SK-N-SH (cell line): ENCODE results near the gene NUDT7. TPM values are rescaled to one million over a fixed set of nuclear protein-coding genes. Genes with fewer than 3 reads are reported as not detected.

Experiments
- CTCF ChIA-PET: fragments of 300-600, 350-600 bp; formaldehyde crosslinking; extraction: SDS; loops from one replicate; lab custom pipeline; 2021; lab: Yijun Ruan, JAX
- POLR2A ChIA-PET: fragments of 350-600 bp; sonication (Branson Sonifier 250); formaldehyde crosslinking; extraction: SDS; loops from one replicate; lab custom pipeline; 2020; ENCODE audit warnings: antibody characterized with exemption, inconsistent platforms; lab: Yijun Ruan, JAX
- DNase-seq: peaks from one replicate; pipeline ENCODE4 v3.0.0; 2012
- H2AFZ ChIP-seq: fragments of 200-600 bp; sonication (generic); 2 replicates; pipeline ENCODE4 v1.8.1; 2016; ENCODE audit warnings: antibody characterized with exemption, mild to moderate bottlenecking, low read depth
- H3F3A ChIP-seq: fragments of 200-600 bp; sonication (generic); replicated peaks from 2 replicates; pipeline ENCODE3; 2016; ENCODE audit warnings: antibody characterized with exemption, mild to moderate bottlenecking; ENCODE audit not compliant: insufficient read depth
- H3K27ac ChIP-seq, 2 experiments: fragments of 200-500 bp in 1 of 2; fragments of 200-600 bp in 1 of 2; sonication (Bioruptor generic) in 1 of 2; sonication (generic), shearing (Covaris generic) in 1 of 2; 2 replicates each; pipeline versions ENCODE4 v1.5.1 to v1.6.1; 2014 to 2016; ENCODE audit warnings: low read depth in 2 of 2, inconsistent platforms in 1 of 2, low read length in 1 of 2, mild to moderate bottlenecking in 1 of 2, mixed read lengths in 1 of 2
- H3K27me3 ChIP-seq: fragments of 200-600 bp; sonication (generic), shearing (Covaris generic); 2 replicates; pipeline ENCODE4 v1.6.1; 2016; ENCODE audit warnings: mixed run types; ENCODE audit not compliant: insufficient read depth
- H3K36me3 ChIP-seq, 2 experiments: fragments of 200-500 bp in 1 of 2; fragments of 200-600 bp in 1 of 2; sonication (Bioruptor generic) in 1 of 2; sonication (generic) in 1 of 2; replicated peaks in 1 of 2; 2 replicates each; pipeline versions ENCODE3 to v1.5.1; 2014 to 2016; ENCODE audit warnings: low read length in 1 of 2, mild to moderate bottlenecking in 1 of 2; ENCODE audit not compliant: insufficient read depth in 2 of 2, control insufficient read depth in 1 of 2
- H3K4me1 ChIP-seq, 2 experiments: fragments of 200-500 bp in 1 of 2; fragments of 200-600 bp in 1 of 2; sonication (Bioruptor generic) in 1 of 2; sonication (generic), shearing (Covaris generic) in 1 of 2; 2 replicates each; pipeline versions ENCODE4 v1.5.1 to v1.6.1; 2014 to 2016; ENCODE audit warnings: low read depth in 1 of 2, low read length in 1 of 2, mixed run types in 1 of 2; ENCODE audit not compliant: insufficient read depth in 2 of 2, control insufficient read depth in 1 of 2
- H3K4me2 ChIP-seq: fragments of 200-600 bp; sonication (generic), shearing (Covaris generic); 2 replicates; pipeline ENCODE4 v1.6.1; 2017; ENCODE audit warnings: mixed run types
- H3K4me3 ChIP-seq, 2 experiments: fragments of 200-500 bp in 1 of 2; fragments of 200-600 bp in 1 of 2; sonication (Bioruptor generic) in 1 of 2; sonication (generic), shearing (Covaris generic) in 1 of 2; 2 replicates each; pipeline versions ENCODE4 v1.5.1 to v1.8.1; 2014 to 2016; ENCODE audit warnings: low read depth in 2 of 2, inconsistent platforms in 1 of 2, low read length in 1 of 2, mild to moderate bottlenecking in 1 of 2, mixed read lengths in 1 of 2, moderate library complexity in 1 of 2
- H3K79me2 ChIP-seq: fragments of 200-600 bp; sonication (generic); 2 replicates; pipeline ENCODE4 v1.8.1; 2017; ENCODE audit warnings: mild to moderate bottlenecking; ENCODE audit not compliant: insufficient read depth
- H3K9ac ChIP-seq: fragments of 200-600 bp; sonication (generic); 2 replicates; pipeline ENCODE4 v1.6.1; 2017; ENCODE audit warnings: mixed run types
- H3K9me2 ChIP-seq: fragments of 200-600 bp; sonication (generic); 2 replicates; pipeline ENCODE4 v1.6.1; 2017; ENCODE audit warnings: mixed run types
- H3K9me3 ChIP-seq: fragments of 200-600 bp; sonication (generic); 2 replicates; pipeline ENCODE4 v1.6.1; 2017; ENCODE audit warnings: mixed run types, mild to moderate bottlenecking, moderate library complexity
- H4K20me1 ChIP-seq: fragments of 200-600 bp; sonication (generic); 2 replicates; pipeline ENCODE4 v1.6.1; 2017; ENCODE audit warnings: mild to moderate bottlenecking, mixed run types; ENCODE audit not compliant: insufficient read depth
- FOXJ3 ChIP-seq: sonication (generic); formaldehyde crosslinking; IDR thresholded peaks from 2 replicates; pipeline ENCODE4 v1.5.1; 2020; ENCODE audit warnings: mild to moderate bottlenecking, missing genetic modification reagents
- GABPA ChIP-seq: IDR thresholded peaks from 2 replicates; pipeline ENCODE4 v1.4.0; 2012; ENCODE audit warnings: low read depth, mild to moderate bottlenecking
- RAD21 ChIP-seq: IDR thresholded peaks from 2 replicates; pipeline ENCODE4 v1.6.1; 2012; ENCODE audit warnings: mild to moderate bottlenecking, low read length
- RCOR1 ChIP-seq: fragments of 150-350 bp; IDR thresholded peaks from 2 replicates; pipeline ENCODE4 v1.6.1; 2017; ENCODE audit warnings: antibody characterized with exemption, low read length
- TCF12 ChIP-seq: IDR thresholded peaks from 2 replicates; pipeline ENCODE4 v1.4.0; 2012
- WGBS: methylation state at CpG from one replicate; pipeline ENCODE4 v1.1.6; 2017; ENCODE audit warnings: low lambda C conversion rate; 5-methylcytosine and 5-hydroxymethylcytosine counted together
- polyA plus RNA-seq, 3 experiments: library from polyadenylated mRNA; depleted of rRNA; stranded (reverse); fragments of >200 nt; gene quantifications; 2 replicates each; pipeline ENCODE4 v1.2.3, GENCODE V29; 2012
- TF ChIP-seq, protein P1 (sequence below): IDR thresholded peaks from 2 replicates; pipeline ENCODE4 v1.6.1; 2012; ENCODE audit warnings: mild to moderate bottlenecking, low read depth, low read length, moderate library complexity
- TF ChIP-seq, protein P2 (sequence below): fragments of 200-600 bp; sonication (generic); IDR thresholded peaks from 2 replicates; pipeline ENCODE4 v1.6.1; 2017; ENCODE audit warnings: antibody characterized with exemption, mild to moderate bottlenecking, moderate library complexity

Gene NUDT7
- polyA plus RNA-seq, 1 of the 3 experiments (the other 2 are of a cell fraction): 11.4 TPM

DNA sequence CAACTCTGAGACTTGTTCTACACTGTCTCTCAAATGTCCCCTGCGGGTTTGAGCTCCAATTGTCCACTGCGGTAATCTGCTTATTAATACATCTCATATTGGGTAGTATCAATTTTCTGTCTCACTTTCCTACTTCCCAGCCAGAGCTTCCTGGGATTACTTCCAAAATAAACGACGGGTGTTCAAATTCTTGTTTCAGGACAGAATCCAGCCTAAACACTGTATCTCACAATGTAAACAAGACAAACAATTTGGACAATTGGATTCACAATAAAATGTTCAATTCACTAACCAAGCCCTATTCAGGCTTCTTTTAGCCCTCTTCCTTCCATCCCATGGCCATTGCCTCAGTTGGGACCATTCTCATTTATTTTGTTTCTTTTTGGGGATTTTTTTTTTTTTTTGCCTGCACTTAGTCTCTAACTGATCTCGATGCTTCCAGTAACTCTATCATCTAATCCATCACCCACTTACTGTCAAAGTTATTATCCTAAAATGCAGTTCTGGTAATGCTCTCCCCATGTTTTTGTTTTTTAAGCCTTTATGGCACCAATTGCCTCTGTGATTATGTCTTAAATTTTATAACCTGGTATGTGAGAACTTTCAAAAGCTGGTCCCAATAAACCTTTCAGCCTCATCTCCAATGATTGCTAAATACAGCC, 64.0 kb downstream of the NUDT7 start (continued):
- TF ChIP-seq, protein P1, sequence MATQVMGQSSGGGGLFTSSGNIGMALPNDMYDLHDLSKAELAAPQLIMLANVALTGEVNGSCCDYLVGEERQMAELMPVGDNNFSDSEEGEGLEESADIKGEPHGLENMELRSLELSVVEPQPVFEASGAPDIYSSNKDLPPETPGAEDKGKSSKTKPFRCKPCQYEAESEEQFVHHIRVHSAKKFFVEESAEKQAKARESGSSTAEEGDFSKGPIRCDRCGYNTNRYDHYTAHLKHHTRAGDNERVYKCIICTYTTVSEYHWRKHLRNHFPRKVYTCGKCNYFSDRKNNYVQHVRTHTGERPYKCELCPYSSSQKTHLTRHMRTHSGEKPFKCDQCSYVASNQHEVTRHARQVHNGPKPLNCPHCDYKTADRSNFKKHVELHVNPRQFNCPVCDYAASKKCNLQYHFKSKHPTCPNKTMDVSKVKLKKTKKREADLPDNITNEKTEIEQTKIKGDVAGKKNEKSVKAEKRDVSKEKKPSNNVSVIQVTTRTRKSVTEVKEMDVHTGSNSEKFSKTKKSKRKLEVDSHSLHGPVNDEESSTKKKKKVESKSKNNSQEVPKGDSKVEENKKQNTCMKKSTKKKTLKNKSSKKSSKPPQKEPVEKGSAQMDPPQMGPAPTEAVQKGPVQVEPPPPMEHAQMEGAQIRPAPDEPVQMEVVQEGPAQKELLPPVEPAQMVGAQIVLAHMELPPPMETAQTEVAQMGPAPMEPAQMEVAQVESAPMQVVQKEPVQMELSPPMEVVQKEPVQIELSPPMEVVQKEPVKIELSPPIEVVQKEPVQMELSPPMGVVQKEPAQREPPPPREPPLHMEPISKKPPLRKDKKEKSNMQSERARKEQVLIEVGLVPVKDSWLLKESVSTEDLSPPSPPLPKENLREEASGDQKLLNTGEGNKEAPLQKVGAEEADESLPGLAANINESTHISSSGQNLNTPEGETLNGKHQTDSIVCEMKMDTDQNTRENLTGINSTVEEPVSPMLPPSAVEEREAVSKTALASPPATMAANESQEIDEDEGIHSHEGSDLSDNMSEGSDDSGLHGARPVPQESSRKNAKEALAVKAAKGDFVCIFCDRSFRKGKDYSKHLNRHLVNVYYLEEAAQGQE: no peak
- no peak for TF ChIP-seq TCF12
- no peak for TF ChIP-seq RAD21
- TF ChIP-seq FOXJ3 (CRISPR knock-in tag): no peak
- TF ChIP-seq RCOR1: no peak

DNA sequence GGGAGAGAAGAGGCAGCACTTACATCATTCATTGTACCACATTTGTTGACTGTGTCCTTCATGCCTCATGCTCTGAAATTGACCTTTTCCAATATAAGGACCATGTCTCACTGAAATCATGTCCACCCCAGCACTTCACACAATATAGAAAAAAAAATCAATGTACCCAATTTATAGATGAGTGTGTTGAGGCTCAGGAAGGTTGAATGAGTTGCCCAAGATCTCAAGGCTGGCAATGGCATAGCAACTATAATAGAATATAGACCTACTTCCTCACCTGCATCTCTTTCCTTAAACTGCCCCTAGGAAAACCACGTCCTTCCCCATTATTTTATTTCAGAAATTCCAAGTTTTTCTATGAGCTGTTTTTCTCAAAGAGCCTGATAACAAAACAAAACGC, 65.1 kb downstream of the NUDT7 start:
- H3K4me2 ChIP-seq: no peak overlapping the region
- H3K79me2 ChIP-seq: peaks cover 39% of the 10 kb centered on the region
- no peak overlapping the region; the same call in 1 of the 2 replicates for H2AFZ ChIP-seq
- 81% methylated on average over 2 of the region's 2 CpGs for WGBS
- H3K4me1 ChIP-seq: peaks cover 6 to 12% of the 10 kb centered on the region in 2 experiments; a peak in 3 of 4 replicates
- ChIA-PET POLR2A (no interaction called here), CTCF (no interaction called here)
- H3K27ac ChIP-seq: no peak overlapping the region
- no peaks in the 10 kb centered on the region for H3K9me3 ChIP-seq
- no peak overlapping the region for H3K9ac ChIP-seq
- H3K27me3 ChIP-seq: no peaks in the 10 kb centered on the region
- H4K20me1 ChIP-seq: no peaks in the 10 kb centered on the region
- H3K9me2 ChIP-seq: no peaks in the 10 kb centered on the region
- TF ChIP-seq GABPA: no peak
- TF ChIP-seq, protein P2, sequence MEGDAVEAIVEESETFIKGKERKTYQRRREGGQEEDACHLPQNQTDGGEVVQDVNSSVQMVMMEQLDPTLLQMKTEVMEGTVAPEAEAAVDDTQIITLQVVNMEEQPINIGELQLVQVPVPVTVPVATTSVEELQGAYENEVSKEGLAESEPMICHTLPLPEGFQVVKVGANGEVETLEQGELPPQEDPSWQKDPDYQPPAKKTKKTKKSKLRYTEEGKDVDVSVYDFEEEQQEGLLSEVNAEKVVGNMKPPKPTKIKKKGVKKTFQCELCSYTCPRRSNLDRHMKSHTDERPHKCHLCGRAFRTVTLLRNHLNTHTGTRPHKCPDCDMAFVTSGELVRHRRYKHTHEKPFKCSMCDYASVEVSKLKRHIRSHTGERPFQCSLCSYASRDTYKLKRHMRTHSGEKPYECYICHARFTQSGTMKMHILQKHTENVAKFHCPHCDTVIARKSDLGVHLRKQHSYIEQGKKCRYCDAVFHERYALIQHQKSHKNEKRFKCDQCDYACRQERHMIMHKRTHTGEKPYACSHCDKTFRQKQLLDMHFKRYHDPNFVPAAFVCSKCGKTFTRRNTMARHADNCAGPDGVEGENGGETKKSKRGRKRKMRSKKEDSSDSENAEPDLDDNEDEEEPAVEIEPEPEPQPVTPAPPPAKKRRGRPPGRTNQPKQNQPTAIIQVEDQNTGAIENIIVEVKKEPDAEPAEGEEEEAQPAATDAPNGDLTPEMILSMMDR: no peak
- no peaks in the 10 kb centered on the region for H3K36me3 ChIP-seq
- no peak for DNase-seq
- peaks cover 5% of the 10 kb centered on the region for H3F3A ChIP-seq
- H3K4me3 ChIP-seq: no peak overlapping the region
